ENCODE results near the gene COL12A1. TPM values are rescaled to one million over a fixed set of nuclear protein-coding genes. Genes with fewer than 3 reads are reported as not detected.

The COL12A1 gene
- not detected for total RNA-seq

DNA sequence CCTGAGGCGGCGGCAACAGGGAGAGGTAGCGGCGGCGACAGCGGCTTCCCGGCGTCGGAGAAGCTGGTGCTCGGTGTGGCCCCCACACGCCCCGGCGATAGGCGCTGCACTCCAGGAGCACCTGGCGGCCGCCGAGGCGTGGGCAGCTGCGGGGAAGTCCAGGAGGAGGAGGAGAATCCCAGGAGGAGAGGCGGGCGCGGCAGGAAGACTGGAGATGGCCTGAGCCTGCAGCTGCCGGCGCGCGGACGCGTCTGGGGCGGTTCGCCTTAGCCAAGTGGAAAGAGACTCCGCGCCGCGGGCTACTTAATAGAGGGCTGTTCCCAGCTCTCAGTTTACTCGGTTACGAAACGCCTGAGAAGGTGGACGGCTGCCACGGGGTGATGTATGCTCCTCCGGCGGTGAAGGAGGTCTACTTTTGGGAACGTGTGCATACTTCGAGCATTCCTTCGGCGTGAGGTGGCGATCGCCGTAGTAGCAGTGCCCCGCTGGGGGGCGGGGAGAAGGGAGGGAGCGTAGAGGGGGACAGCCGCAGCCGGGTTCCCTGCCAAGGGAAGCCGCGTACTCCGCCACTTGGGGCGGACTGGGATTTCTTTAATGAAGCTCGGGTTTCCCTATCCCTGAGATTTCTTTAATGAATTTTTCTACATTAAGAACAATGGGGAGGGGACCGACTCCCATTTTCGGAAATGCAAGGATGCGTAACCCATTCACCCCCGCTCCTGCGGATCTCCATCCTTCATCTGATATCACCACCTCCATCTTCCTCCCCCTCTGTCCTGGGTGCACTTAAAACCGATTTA, at the start of gene COL12A1:
TSS of gene COL12A1 (minus strand) at position 278 of the 800 bp plus-strand sequence. CDS start 3,261 bp downstream, outside the sequence.
- POLR2A ChIA-PET, result no interaction called here

GRCh38 chr6:75250552-75250951, 44.7 kb upstream of the COL12A1 start:
- POLR2A ChIA-PET, result no interaction called here

More for the DNA sequence above, at the start of gene COL12A1:
- CTCF ChIA-PET, result interaction anchor here (0.6 to 1.2 kb wide), 3 partner anchors 33 to 1570 kb away, joined by 3 read pairs; no protein-coding TSS in a partner anchor

DNA sequence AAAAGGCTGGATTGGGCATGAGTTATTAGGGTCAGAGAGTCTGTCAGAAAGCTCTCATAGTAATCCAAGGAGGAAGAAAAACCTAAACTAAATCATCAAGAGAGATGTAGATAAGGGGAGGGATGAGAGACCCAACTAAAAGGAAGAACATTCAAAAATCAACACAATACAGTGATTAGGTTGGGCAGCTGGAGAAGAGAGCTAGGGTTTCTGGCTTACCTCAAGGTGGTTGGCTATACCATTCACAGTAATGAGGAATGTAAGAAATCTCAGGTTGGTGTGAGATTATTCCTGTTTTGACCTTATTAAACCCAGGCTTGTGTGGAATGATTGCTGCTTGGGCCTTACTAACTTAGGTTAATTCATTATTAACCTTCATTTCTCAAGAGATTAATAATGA, 44.0 kb upstream of the COL12A1 start:
- ChIA-PET POLR2A (no interaction called here), CTCF (no interaction called here)

More at GRCh38 chr6:75250552-75250951, 44.7 kb upstream of the COL12A1 start:
- CTCF ChIA-PET, result no interaction called here

DNA sequence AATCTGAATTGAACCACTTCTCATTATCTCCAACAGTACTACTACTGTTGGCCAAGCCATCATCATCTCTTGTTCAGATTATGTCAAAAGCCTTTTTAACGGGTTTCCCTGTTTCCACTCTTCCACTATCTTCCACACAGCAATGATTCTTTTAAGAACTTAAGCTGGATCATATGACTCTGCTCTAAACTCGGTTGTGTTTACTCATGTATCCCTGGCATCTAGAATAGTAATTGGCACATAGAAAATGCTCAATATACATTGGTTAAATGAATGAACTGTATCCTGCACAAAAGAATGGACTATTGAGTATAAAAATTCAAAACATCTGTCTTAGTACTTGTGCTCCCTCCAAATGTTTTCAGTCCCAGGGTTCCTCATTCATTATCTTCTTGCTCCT, 40.5 kb upstream of the COL12A1 start:
- ChIA-PET CTCF (no interaction called here), POLR2A (no interaction called here)

DNA sequence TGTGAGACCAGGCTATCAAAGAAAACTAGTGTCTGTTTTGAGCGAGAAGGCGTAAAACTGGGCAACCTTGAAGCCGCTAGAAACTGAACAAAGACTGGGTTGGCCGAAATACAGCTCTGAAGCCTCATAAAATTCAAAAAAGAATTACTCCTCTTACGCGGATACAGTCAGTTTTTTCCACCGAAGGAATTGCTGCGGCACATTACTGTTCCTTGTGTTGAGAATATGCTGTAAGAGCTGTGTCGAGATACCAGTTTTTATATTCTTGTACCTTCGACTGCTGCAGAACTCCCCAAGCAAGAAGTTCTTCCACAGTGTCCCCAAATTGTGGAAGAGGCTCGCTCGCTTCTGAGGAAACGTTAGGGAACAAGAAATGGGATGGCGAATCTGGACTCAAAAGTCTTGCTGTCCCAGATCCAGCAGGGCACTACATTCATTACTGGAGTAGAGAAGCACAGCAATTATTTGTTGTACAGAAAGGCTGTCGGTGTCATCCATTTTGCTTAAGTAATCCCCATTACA, 38.3 kb upstream of the COL12A1 start:
- CTCF ChIA-PET, result interaction anchor here (0.7 kb wide), 1 partner anchor 1511 kb away, joined by 3 read pairs; no protein-coding TSS in a partner anchor
- POLR2A ChIA-PET, result interaction anchor here (1.4 to 2.0 kb wide), 2 partner anchors 40 to 358 kb away, joined by 5 to 28 read pairs; partner anchors contain the start of genes SENP6 and TMEM30A

- ChIA-PET POLR2A (interaction anchor here (1.4 to 2.0 kb wide), 2 partner anchors 41 to 358 kb away, joined by 5 to 28 read pairs; partner anchors contain the start of genes SENP6 and TMEM30A), CTCF (interaction anchor here (0.7 to 1.0 kb wide), 2 partner anchors 27 to 1510 kb away, joined by 3 read pairs; no protein-coding TSS in a partner anchor)
Observed at GRCh38 chr6:75243333-75244062, 37.6 kb upstream of the COL12A1 start, which contains the start of gene COX7A2. COX7A2 (minus strand) TSS chr6:75243801; CDS start chr6:75243734, 67 bp downstream.

DNA sequence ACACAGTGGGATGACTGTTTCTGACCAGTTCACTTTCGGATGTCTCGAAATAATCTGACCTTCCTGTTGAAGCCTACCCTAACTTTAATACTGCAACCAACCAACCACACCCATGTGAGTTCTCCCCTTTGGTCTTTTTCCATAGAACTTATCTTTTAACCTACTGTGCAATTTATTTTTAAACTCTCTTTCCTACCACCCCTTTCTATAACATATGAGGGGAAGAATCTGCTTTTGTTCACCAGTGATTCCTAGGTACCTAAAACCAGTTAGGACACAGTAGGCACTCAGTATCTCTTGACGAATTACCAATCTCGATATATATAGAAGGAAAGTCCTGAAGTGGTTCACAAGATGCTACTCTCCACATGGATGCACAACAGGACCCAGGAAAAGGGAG, 30.8 kb upstream of the COL12A1 start:
- CTCF ChIA-PET, result no interaction called here
- POLR2A ChIA-PET, result no interaction called here

DNA sequence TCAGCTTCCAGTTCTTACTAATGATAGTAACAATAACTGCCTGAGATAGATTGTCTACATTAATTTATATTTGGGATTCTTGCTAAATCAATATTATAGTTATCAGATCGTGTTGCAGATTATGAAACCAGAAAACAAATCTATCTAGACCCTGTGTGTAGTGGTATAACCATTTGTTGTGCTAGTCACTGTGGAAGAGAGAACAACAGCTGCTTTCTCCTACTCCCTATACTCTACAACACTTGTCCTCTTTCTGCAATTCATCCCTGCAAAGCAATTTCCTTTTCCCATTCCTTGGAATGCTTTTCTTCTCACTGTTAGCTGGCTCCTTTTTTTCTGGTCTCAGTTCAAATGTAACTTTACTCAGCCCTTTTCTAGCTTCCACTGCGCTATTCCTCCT, 29.4 kb upstream of the COL12A1 start:
- POLR2A ChIA-PET, result no interaction called here
- CTCF ChIA-PET, result no interaction called here

DNA sequence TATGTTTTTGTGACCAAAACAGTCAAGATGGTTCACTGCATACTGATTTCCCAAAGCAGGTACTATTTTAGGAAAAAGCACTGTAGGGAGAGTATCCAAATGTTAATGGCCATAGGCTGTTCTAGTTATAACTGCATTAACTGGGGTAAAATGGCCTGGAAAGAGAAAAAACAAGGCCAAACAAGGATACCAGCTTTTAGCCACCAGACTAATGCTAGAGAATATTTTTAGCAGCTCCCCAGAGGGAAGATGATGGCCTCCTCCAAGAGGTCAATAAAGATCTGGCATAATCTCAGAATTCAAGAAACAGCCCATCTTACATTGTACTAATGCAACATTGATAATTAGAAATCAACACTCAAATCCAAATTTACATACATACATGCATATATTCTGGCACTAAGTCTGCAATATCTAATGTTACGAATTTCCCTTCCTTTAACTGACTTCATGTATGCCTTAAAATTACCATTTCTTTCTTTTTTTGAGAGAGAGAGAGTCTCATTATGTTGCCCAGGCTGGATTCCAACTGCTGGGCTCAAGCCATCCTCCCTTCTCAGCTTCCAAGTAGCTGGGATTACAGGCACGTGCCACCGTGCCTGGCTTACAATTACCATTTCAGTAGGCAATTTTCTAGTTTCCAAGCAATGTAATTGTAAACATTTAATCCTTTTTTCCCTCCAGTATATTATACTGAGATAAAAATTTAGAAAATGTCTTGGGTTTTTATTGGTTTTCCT, 28.4 kb upstream of the COL12A1 start:
- CTCF ChIA-PET, result no interaction called here
- POLR2A ChIA-PET, result no interaction called here

DNA sequence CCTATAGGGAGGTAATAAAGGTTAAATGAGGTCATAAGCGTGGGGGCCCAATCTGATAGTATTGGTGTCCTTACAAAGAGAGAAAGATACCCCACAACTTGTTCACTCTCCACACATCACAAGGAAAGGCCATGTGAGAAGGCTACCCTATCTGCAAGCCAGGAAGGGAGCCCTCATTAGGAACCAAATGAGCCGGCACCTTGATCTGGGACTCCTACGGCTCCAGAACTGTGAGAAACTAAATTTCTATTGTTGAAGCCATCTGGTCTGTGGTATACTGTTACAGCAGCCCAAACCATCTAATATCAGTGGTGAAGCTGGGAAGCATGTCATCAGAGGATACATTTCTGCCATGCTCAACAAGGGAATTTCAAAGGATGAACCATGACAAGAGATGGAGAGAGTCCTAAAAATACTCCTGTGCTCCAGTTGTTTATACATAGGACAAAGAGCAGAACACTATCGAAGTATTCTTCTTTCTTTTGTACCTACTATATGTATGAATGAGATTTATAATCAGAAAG, 27.3 kb upstream of the COL12A1 start:
- POLR2A ChIA-PET, result no interaction called here
- CTCF ChIA-PET, result no interaction called here

DNA sequence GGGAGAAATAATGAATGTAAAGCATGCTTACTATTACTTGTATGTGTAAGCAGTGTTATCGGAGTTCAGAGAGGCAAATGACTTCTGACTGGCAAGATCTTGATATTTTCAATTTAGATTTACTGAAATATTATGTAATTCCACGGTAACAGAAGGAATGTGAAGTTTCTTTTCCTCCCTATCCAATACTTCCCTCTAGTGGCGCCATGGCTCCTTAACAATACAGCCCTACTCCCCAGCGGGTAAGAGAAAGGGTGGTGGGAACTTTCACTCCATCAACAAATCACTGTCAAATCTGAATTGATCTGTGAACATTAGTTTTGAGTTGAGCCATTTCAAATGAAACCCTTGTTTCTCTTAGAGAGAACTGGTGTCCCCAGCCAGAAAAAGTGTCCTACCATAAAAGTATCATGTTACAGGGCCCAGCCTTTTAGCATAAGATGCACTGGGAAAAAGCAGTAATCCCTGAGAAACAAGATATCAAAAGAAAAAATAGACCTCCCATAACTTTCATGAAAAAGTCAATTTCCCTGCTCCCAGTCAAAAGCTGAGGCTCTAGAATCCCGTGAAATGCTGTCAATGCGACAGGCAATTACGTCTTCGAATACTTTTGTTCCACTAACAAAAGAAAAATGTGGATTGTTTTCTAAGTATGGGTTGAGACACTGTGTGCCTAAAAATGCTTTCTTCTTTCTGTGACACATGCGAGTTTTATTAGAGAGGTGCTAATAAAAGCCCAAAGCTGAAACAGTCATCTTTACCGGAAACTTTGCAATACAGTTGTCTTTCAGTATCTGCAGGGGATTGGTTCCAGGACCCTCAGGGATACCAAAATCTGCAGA, 24.9 kb upstream of the COL12A1 start:
- ChIA-PET POLR2A (no interaction called here), CTCF (no interaction called here)

GRCh38 chr6:75224303-75224926, 18.6 kb upstream of the COL12A1 start:
- CTCF ChIA-PET, result no interaction called here
- POLR2A ChIA-PET, result no interaction called here

DNA sequence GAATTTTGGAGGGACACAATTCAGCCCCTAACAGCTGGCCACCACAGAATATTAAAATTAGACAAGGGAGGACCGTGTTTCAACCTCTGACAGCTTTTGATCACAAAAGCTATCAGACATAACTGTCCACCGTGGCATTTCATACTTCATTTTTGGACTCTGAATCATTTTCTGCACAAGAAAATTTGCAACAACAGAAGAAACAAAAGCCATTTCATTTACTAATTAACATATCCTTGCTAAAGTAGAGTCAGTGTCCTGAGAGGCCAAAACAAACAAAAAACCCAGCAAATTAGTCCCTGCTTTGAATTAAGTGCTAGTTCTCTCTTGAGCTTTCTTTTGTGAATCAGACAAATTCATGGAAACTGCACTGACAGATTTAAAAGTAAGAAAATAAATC, 17.6 kb upstream of the COL12A1 start:
- ChIA-PET CTCF (no interaction called here), POLR2A (no interaction called here)

DNA sequence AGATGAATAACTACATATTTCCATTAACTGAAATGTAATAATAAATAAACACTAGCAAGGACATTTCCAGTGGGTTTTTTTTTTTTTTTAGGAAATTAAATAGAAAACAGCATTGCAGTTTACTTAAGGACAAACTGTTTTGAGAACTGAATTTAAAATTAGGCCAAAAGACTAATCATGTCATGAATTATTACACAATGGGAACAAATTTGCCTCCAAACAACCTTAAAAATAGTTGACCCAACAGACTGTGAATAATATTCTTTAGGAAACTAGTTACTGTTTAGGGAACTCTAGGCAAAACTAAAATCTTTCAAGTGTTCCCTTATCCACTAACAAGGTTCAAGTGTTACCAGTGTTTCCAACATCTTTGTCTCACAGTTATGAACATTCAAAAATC, 16.4 kb upstream of the COL12A1 start:
- ChIA-PET POLR2A (no interaction called here), CTCF (no interaction called here)

GRCh38 chr6:75221116-75221515, 15.3 kb upstream of the COL12A1 start:
- POLR2A ChIA-PET, result no interaction called here

DNA sequence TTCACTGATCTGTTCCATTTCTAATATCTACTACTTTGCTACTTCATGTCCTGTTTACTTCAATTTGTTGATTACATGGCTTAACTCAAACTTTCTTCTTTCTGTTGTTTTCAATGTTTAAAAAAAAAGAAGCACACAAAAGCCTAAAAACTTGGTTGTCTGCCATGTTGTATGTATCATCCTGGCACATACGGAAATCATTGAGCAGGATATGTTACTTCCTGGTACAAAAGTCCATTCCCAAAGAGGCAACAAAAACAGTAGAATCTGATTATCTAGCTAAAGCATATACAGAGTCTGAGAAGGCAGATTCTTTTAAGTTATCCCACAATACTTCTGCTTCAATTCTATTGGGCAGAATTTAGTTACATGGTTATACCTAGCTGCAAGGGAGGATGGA, 14.5 kb upstream of the COL12A1 start:
- ChIA-PET CTCF (interaction anchor here (0.5 kb wide), 1 partner anchor 482 kb away, joined by 3 read pairs; no protein-coding TSS in a partner anchor), POLR2A (no interaction called here)

More at GRCh38 chr6:75221116-75221515, 15.3 kb upstream of the COL12A1 start:
- CTCF ChIA-PET, result no interaction called here

DNA sequence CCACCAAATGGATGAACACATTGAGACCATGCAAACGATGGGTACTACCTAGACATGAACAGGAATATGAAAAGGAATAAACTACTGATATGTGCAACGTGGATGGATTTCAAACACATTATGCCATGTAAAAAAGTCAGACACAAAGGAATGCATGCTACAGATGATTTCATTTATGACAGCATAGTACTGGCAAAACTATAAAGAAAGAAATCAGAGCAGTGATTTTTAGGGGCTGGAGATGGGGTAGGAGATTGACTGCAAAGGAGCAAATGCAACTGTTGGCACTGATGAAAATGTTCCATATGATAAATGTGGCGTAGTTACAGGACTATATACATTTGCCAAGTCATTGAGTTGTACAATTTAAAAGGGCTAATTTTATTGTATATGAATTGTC, 13.4 kb upstream of the COL12A1 start:
- ChIA-PET CTCF (interaction anchor here (1.8 kb wide), 1 partner anchor 10 kb away, joined by 7 read pairs; no protein-coding TSS in a partner anchor), POLR2A (no interaction called here)

GRCh38 chr6:75217193-75217592, 11.3 kb upstream of the COL12A1 start:
- ChIA-PET POLR2A (no interaction called here), CTCF (interaction anchor here (0.5 kb wide), 1 partner anchor 1571 kb away, joined by 4 read pairs; no protein-coding TSS in a partner anchor)
